LNCaP clone FGC (cell line): ENCODE measurements around the gene LBX2.
A peak's percentile ranks its signal among the peaks of the same experiment; 100 is the strongest.
"Not testable (repeated sequence)": the region's sequence is repeated elsewhere in the genome, so short reads cannot be mapped to it uniquely, and the experiment has no call there.

ENCODE experiments used
- DNase-seq: peaks from one replicate; pipeline ENCODE4 v3.0.0-alpha.2; 2011; ENCODE audit warnings: low read depth
- H3K4me3 ChIP-seq: 2 replicates; pipeline ENCODE4 v1.5.1; 2011; ENCODE audit warnings: mild to moderate bottlenecking, low read depth, low read length, control low read depth
- CTCF ChIP-seq: IDR thresholded peaks from 2 replicates; pipeline ENCODE4 v1.5.1; 2012; ENCODE audit warnings: mild to moderate bottlenecking; ENCODE audit not compliant: control insufficient read depth, insufficient read depth; ENCODE audit errors: extremely low read depth

The LBX2 gene

GRCh38 chr2:74489906-74490305 is 9.5 kb downstream of the LBX2 start:
- no peak for TF ChIP-seq CTCF
- H3K4me3 ChIP-seq, result no peak overlapping the region
- DNase-seq, result no peak

- no peak for TF ChIP-seq CTCF
- DNase-seq, result no peak
- H3K4me3 ChIP-seq, result no peak overlapping the region
These were observed 10.5 kb downstream of the LBX2 start for GRCh38 chr2:74488643-74489481.

- TF ChIP-seq CTCF, result no peak
- DNase-seq, result no peak
- H3K4me3 ChIP-seq, result no peak overlapping the region
These were observed 13.3 kb downstream of the LBX2 start for GRCh38 chr2:74486141-74486540.

- not testable (repeated sequence) for DNase-seq
- peak overlapping the region; percentile 78 for H3K4me3 ChIP-seq
These were observed 15.7 kb downstream of the LBX2 start for GRCh38 chr2:74483675-74484164.

GRCh38 chr2:74482801-74483674 is 16.4 kb downstream of the LBX2 start, which contains the start of the genes CCDC142 and TTC31:
Gene CCDC142 (minus strand): TSS chr2:74482998. CDS start chr2:74482837, 161 bp downstream.
Gene TTC31 (plus strand): TSS chr2:74483081. CDS start chr2:74483096, 15 bp downstream.
- TF ChIP-seq CTCF, result peak; percentile 71
- peak within 1 kb of the TSS; percentile 78 for H3K4me3 ChIP-seq
- DNase-seq, result peak; percentile 71

- DNase-seq, result no peak
- H3K4me3 ChIP-seq, result peak overlapping the region; percentile 78
- TF ChIP-seq CTCF, result no peak
These were observed 17.2 kb downstream of the LBX2 start for GRCh38 chr2:74481961-74482800.

- H3K4me3 ChIP-seq, result peak overlapping the region; percentile 78
- no peak for TF ChIP-seq CTCF
- no peak for DNase-seq
These were observed 18.0 kb downstream of the LBX2 start for GRCh38 chr2:74481431-74481830.
